ENCODE results near the gene PCBP3. TPM values are rescaled to one million over a fixed set of nuclear protein-coding genes. Genes with fewer than 3 reads are reported as not detected.

Gene PCBP3
- polyA plus RNA-seq, 1 donor from 2014 or later: 1.7 TPM

DNA sequence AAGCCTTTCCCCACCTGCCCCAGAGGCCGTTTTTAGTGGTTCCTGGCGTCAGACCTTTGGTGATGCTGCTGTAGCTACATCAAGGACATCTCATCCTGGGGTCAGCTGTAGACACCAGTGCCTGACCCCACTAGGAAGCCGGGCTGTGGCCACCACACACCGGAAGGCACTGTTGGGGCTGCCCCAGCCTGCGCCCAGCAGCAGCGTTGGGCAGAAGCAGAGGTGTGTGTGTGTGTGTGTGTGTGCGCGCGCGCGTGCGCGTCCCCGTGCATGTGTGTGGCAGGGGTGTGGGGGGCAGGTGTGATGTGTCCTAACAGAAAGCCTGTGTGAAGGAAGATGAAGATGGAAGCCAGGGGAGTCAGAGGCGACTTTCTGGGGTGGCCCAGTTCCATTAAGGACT, 276.1 kb downstream of the PCBP3 start:
- Histone ChIP-seq H3K27me3 (ENCODE audit: insufficient read depth, low read depth, low read length) (no peaks in the 10 kb centered on the region), H3K36me3 (ENCODE audit: insufficient read depth, low read length) (no peaks in the 10 kb centered on the region), H2AFZ (ENCODE audit: low read depth, low read length) (no peak overlapping the region), H3K79me2 (replicated peaks; ENCODE audit: insufficient read depth, low read length) (no peaks in the 10 kb centered on the region), H3F3A (ENCODE audit: insufficient read depth, low read length, poor library complexity, severe bottlenecking) (no peaks in the 10 kb centered on the region), H3K27ac (ENCODE audit: low read length) (no peak overlapping the region), H3K4me2 (ENCODE audit: low read length) (no peak overlapping the region), H4K20me1 (ENCODE audit: insufficient read depth) (no peaks in the 10 kb centered on the region), H3K9ac (ENCODE audit: low read length) (no peak overlapping the region), H3K9me3 (ENCODE audit: low read length) (no peaks in the 10 kb centered on the region), H3K4me3 (ENCODE audit: low read length) (no peak overlapping the region), H3K9me2 (ENCODE audit: insufficient read depth, low read length) (no peaks in the 10 kb centered on the region)
- no peak for TF ChIP-seq SMC3 (conservative IDR thresholded peaks at IDR 0.05; ENCODE audit: poor library complexity)
- no peak for TF ChIP-seq POLR2AphosphoS5 (IDR thresholded peaks at IDR 0.05)
- no peak for TF ChIP-seq EZH2 (IDR thresholded peaks at IDR 0.05; ENCODE audit: borderline replicate concordance, insufficient read depth, low read length, poor library complexity, severe bottlenecking)
- TF ChIP-seq TAF1 (IDR thresholded peaks at IDR 0.05; ENCODE audit: low read depth): no peak
- TF ChIP-seq MXI1 (conservative IDR thresholded peaks at IDR 0.05; ENCODE audit: poor library complexity, severe bottlenecking): no peak
- no peak for TF ChIP-seq RAD21 (conservative IDR thresholded peaks at IDR 0.05)
- TF ChIP-seq, protein P1, sequence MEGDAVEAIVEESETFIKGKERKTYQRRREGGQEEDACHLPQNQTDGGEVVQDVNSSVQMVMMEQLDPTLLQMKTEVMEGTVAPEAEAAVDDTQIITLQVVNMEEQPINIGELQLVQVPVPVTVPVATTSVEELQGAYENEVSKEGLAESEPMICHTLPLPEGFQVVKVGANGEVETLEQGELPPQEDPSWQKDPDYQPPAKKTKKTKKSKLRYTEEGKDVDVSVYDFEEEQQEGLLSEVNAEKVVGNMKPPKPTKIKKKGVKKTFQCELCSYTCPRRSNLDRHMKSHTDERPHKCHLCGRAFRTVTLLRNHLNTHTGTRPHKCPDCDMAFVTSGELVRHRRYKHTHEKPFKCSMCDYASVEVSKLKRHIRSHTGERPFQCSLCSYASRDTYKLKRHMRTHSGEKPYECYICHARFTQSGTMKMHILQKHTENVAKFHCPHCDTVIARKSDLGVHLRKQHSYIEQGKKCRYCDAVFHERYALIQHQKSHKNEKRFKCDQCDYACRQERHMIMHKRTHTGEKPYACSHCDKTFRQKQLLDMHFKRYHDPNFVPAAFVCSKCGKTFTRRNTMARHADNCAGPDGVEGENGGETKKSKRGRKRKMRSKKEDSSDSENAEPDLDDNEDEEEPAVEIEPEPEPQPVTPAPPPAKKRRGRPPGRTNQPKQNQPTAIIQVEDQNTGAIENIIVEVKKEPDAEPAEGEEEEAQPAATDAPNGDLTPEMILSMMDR (IDR thresholded peaks at IDR 0.05; ENCODE audit: poor library complexity, severe bottlenecking): no peak
- no peak for TF ChIP-seq EP300 (conservative IDR thresholded peaks at IDR 0.05; ENCODE audit: poor library complexity, severe bottlenecking)
- TF ChIP-seq, protein P2, sequence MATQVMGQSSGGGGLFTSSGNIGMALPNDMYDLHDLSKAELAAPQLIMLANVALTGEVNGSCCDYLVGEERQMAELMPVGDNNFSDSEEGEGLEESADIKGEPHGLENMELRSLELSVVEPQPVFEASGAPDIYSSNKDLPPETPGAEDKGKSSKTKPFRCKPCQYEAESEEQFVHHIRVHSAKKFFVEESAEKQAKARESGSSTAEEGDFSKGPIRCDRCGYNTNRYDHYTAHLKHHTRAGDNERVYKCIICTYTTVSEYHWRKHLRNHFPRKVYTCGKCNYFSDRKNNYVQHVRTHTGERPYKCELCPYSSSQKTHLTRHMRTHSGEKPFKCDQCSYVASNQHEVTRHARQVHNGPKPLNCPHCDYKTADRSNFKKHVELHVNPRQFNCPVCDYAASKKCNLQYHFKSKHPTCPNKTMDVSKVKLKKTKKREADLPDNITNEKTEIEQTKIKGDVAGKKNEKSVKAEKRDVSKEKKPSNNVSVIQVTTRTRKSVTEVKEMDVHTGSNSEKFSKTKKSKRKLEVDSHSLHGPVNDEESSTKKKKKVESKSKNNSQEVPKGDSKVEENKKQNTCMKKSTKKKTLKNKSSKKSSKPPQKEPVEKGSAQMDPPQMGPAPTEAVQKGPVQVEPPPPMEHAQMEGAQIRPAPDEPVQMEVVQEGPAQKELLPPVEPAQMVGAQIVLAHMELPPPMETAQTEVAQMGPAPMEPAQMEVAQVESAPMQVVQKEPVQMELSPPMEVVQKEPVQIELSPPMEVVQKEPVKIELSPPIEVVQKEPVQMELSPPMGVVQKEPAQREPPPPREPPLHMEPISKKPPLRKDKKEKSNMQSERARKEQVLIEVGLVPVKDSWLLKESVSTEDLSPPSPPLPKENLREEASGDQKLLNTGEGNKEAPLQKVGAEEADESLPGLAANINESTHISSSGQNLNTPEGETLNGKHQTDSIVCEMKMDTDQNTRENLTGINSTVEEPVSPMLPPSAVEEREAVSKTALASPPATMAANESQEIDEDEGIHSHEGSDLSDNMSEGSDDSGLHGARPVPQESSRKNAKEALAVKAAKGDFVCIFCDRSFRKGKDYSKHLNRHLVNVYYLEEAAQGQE (IDR thresholded peaks at IDR 0.05; ENCODE audit: borderline replicate concordance): no peak

DNA sequence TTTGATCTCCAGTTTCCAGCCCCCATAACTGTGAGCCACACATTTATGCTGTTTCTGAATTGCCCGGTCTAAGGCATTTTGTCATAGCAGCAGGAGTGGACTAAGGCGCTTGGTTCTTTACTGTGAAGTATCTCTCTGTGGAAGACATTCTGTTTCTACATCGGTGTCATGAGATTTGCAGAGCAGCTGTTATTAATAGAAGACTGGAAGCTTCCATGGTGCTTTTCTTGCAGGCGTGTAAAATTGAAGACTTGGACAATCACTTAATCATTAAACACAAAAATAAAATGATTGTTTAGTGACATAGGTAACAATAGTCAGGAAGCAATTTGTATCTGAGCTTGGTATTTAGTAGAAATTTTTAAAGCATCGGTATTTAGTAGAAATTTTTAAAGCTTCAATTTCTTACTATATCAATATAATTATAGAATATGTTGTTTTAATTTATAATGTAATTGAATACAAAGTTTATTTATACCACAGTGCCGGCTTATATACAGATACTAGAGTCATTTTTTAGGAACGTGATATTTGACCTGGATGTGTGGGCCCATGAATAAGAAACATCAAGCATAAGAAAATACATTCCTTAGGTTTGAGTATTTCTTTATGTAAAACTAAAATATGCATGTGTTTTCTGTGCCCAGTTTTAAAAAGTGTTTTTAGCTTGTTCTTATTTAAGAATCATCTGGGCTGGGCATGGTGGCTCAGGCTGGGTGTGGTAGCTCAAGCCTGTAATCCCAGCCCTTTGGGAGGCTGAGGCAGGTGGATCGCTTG, 277.5 kb downstream of the PCBP3 start:
- Histone ChIP-seq H2AFZ (ENCODE audit: low read depth, low read length) (no peak overlapping the region), H3K27ac (ENCODE audit: low read length) (no peak overlapping the region), H3K4me3 (ENCODE audit: low read length) (no peak overlapping the region), H3K27me3 (ENCODE audit: insufficient read depth, low read depth, low read length) (no peaks in the 10 kb centered on the region), H4K20me1 (ENCODE audit: insufficient read depth) (no peaks in the 10 kb centered on the region), H3K9ac (ENCODE audit: low read length) (no peak overlapping the region), H3K9me2 (ENCODE audit: insufficient read depth, low read length) (no peaks in the 10 kb centered on the region), H3F3A (ENCODE audit: insufficient read depth, low read length, poor library complexity, severe bottlenecking) (no peaks in the 10 kb centered on the region), H3K4me2 (ENCODE audit: low read length) (no peak overlapping the region), H3K36me3 (ENCODE audit: insufficient read depth, low read length) (no peaks in the 10 kb centered on the region), H3K79me2 (replicated peaks; ENCODE audit: insufficient read depth, low read length) (no peaks in the 10 kb centered on the region), H3K9me3 (ENCODE audit: low read length) (no peaks in the 10 kb centered on the region)
- TF ChIP-seq TAF1 (IDR thresholded peaks at IDR 0.05; ENCODE audit: low read depth): no peak
- no peak for TF ChIP-seq MXI1 (conservative IDR thresholded peaks at IDR 0.05; ENCODE audit: poor library complexity, severe bottlenecking)
- TF ChIP-seq, protein P2 (IDR thresholded peaks at IDR 0.05; ENCODE audit: borderline replicate concordance): no peak
- no peak for TF ChIP-seq POLR2AphosphoS5 (IDR thresholded peaks at IDR 0.05)
- TF ChIP-seq, protein P1 (IDR thresholded peaks at IDR 0.05; ENCODE audit: poor library complexity, severe bottlenecking): no peak
- TF ChIP-seq EZH2 (IDR thresholded peaks at IDR 0.05; ENCODE audit: borderline replicate concordance, insufficient read depth, low read length, poor library complexity, severe bottlenecking): no peak
- TF ChIP-seq SMC3 (conservative IDR thresholded peaks at IDR 0.05; ENCODE audit: poor library complexity): no peak
- no peak for TF ChIP-seq EP300 (conservative IDR thresholded peaks at IDR 0.05; ENCODE audit: poor library complexity, severe bottlenecking)
- no peak for TF ChIP-seq RAD21 (conservative IDR thresholded peaks at IDR 0.05)

All from neural cell (in vitro differentiated cells).